ENCODE results near the gene KRT9.
"Not testable (repeated sequence)": the region's sequence is repeated elsewhere in the genome, so short reads cannot be mapped to it uniquely, and the experiment has no call there.

The KRT9 gene

GRCh38 chr17:41578971-41579370, 7.1 kb upstream of the KRT9 start:
- DNase-seq (ENCODE audit: low read depth): no peak

- DNase-seq (ENCODE audit: low read depth): no peak
Measured at GRCh38 chr17:41578538-41578937, 6.7 kb upstream of the KRT9 start.

- DNase-seq (ENCODE audit: low read depth): not testable (repeated sequence)
Measured at GRCh38 chr17:41576740-41577139, 4.9 kb upstream of the KRT9 start.

GRCh38 chr17:41575336-41575735, 3.5 kb upstream of the KRT9 start:
- DNase-seq (ENCODE audit: low read depth): no peak

GRCh38 chr17:41567317-41567716, 4.5 kb downstream of the KRT9 start:
- DNase-seq (ENCODE audit: low read depth): no peak

- no peak for DNase-seq (ENCODE audit: low read depth)
Measured at GRCh38 chr17:41565338-41565737, 6.5 kb downstream of the KRT9 start.

- DNase-seq (ENCODE audit: low read depth): no peak
Measured at GRCh38 chr17:41563607-41564170, 8.2 kb downstream of the KRT9 start.

- no peak for DNase-seq (ENCODE audit: low read depth)
Measured at GRCh38 chr17:41561554-41561953, 10.3 kb downstream of the KRT9 start.

- DNase-seq (ENCODE audit: low read depth): no peak
Measured at GRCh38 chr17:41559548-41559947, 12.3 kb downstream of the KRT9 start.

- no peak for DNase-seq (ENCODE audit: low read depth)
Measured at GRCh38 chr17:41556931-41557330, 14.9 kb downstream of the KRT9 start.

- no peak for DNase-seq (ENCODE audit: low read depth)
Measured at GRCh38 chr17:41556306-41556705, 15.6 kb downstream of the KRT9 start.

GRCh38 chr17:41555105-41555887, 16.6 kb downstream of the KRT9 start:
- no peak for DNase-seq (ENCODE audit: low read depth)

- DNase-seq (ENCODE audit: low read depth): no peak
Measured at GRCh38 chr17:41553987-41554680, 17.7 kb downstream of the KRT9 start.

- no peak for DNase-seq (ENCODE audit: low read depth)
Measured at GRCh38 chr17:41553176-41553575, 18.7 kb downstream of the KRT9 start.

- no peak for DNase-seq (ENCODE audit: low read depth)
Measured at GRCh38 chr17:41552455-41552854, 19.4 kb downstream of the KRT9 start.

GRCh38 chr17:41551365-41551764, 20.5 kb downstream of the KRT9 start:
- no peak for DNase-seq (ENCODE audit: low read depth)

GRCh38 chr17:41549596-41550039, 22.2 kb downstream of the KRT9 start:
- DNase-seq (ENCODE audit: low read depth): no peak

- peak; percentile 54 for DNase-seq (ENCODE audit: low read depth)
Measured at GRCh38 chr17:41548844-41549595, 22.8 kb downstream of the KRT9 start.

- DNase-seq (ENCODE audit: low read depth): peak; percentile 88
Measured at GRCh38 chr17:41547921-41548843, 23.7 kb downstream of the KRT9 start.

GRCh38 chr17:41547378-41547841, 24.4 kb downstream of the KRT9 start:
- DNase-seq (ENCODE audit: low read depth): no peak

- DNase-seq (ENCODE audit: low read depth): no peak
Measured at GRCh38 chr17:41546819-41547218, 25.0 kb downstream of the KRT9 start.
